GM12878 (cell line): ENCODE results near the gene BBS2. TPM values are rescaled to one million over a fixed set of nuclear protein-coding genes. Genes with fewer than 3 reads are reported as not detected.

Experiments used
- ATAC-seq: fragments of 200-7000 bp; cut with Tn5 transposase; 3 replicates; pipeline ENCODE4 v1.9.1; 2020; ENCODE audit warnings: mild to moderate bottlenecking, moderate library complexity
- BruUV-seq: library from RNA; stranded (reverse); fragments of 400-500 nt; replicated peaks from 2 replicates; lab custom pipeline; 2021; lab: Mats Ljungman, UMichigan
- CTCF ChIA-PET: fragments of 300-600 bp; sonication (Branson Sonifier 250); formaldehyde crosslinking; extraction: SDS; loops from one replicate; lab custom pipeline; 2021; ENCODE audit warnings: inconsistent platforms; lab: Yijun Ruan, JAX
- POLR2A ChIA-PET: fragments of 350-600 bp; formaldehyde crosslinking; extraction: SDS; loops from one replicate; lab custom pipeline; 2021; ENCODE audit warnings: inconsistent platforms; lab: Charles Lee
- RAD21 ChIA-PET: fragments of 300-600 bp; sonication (Branson Sonifier 250); formaldehyde crosslinking; loops from one replicate; lab custom pipeline; 2023; ENCODE audit warnings: antibody characterized with exemption; ENCODE audit not compliant: unreplicated experiment; lab: Charles Lee
- SMC1A ChIA-PET: fragments of 300-600 bp; sonication (Branson Sonifier 250); formaldehyde crosslinking; loops from one replicate; lab custom pipeline; 2023; ENCODE audit not compliant: unreplicated experiment, uncharacterized antibody; lab: Charles Lee
- DNase-seq: peaks from one replicate; pipeline ENCODE4 v3.0.0-alpha.2; 2011; ENCODE audit warnings: low read depth, low spot score
- FAIRE-seq: peaks from 3 replicates; lab custom pipeline; 2011; peaks lifted over from hg19 to GRCh38; lab: Jason Lieb, UNC
- H2AFZ ChIP-seq: 2 replicates; pipeline ENCODE4 v1.6.0; 2011; ENCODE audit warnings: low read depth, low read length, control low read depth; ENCODE audit not compliant: control insufficient read depth
- H3K27ac ChIP-seq: 2 replicates; pipeline ENCODE4 v1.5.1; 2011; ENCODE audit warnings: control low read depth; ENCODE audit not compliant: control insufficient read depth, insufficient read depth
- H3K27me3 ChIP-seq, 2 experiments: replicated peaks in 1 of 2; 2 replicates each; pipeline versions ENCODE4 v1.6.0 to v1.6.1; 2011; ENCODE audit warnings: low read length in 1 of 2; ENCODE audit not compliant: control insufficient read depth in 2 of 2, insufficient read depth in 2 of 2
- H3K36me3 ChIP-seq, 2 experiments: 2 replicates each; pipeline ENCODE4 v1.5.1; 2011; ENCODE audit warnings: low read length in 1 of 2; ENCODE audit not compliant: control insufficient read depth in 2 of 2, insufficient read depth in 2 of 2
- H3K4me1 ChIP-seq: 2 replicates; pipeline ENCODE4 v1.6.1; 2011; ENCODE audit warnings: mild to moderate bottlenecking, low read length, moderate library complexity, mixed read lengths; ENCODE audit not compliant: control insufficient read depth, insufficient read depth
- H3K4me2 ChIP-seq: 2 replicates; pipeline ENCODE4 v1.6.0; 2011; ENCODE audit warnings: control low read depth; ENCODE audit not compliant: control insufficient read depth, insufficient read depth
- H3K4me3 ChIP-seq: fragments of 200-600 bp; sonication (generic); 2 replicates; pipeline ENCODE4 v1.5.1; 2016
- H3K79me2 ChIP-seq: 2 replicates; pipeline ENCODE4 v1.6.0; 2011; ENCODE audit warnings: low read length; ENCODE audit not compliant: control insufficient read depth, insufficient read depth
- H3K9ac ChIP-seq: 2 replicates; pipeline ENCODE4 v1.8.0; 2011; ENCODE audit warnings: low read length, control low read depth, mixed read lengths; ENCODE audit not compliant: control insufficient read depth, insufficient read depth
- H3K9me3 ChIP-seq: replicated peaks from 3 replicates; pipeline ENCODE4 v1.5.1; 2011; ENCODE audit warnings: mild to moderate bottlenecking, low read length; ENCODE audit not compliant: control insufficient read depth, insufficient read depth
- H4K20me1 ChIP-seq: 2 replicates; pipeline ENCODE4 v1.6.0; 2011; ENCODE audit not compliant: control insufficient read depth, insufficient read depth
- ATF3 ChIP-seq: IDR thresholded peaks from 2 replicates; pipeline ENCODE4 v1.6.1; 2011; ENCODE audit warnings: low read depth, mild to moderate bottlenecking, low read length, moderate library complexity, borderline replicate concordance; ENCODE audit errors: extremely low read depth
- BCLAF1 ChIP-seq: fragments of 450-650 bp; IDR thresholded peaks from 2 replicates; pipeline ENCODE4 v1.6.1; 2017; ENCODE audit warnings: antibody characterized with exemption, mild to moderate bottlenecking, moderate library complexity
- BMI1 ChIP-seq: fragments of 450-650 bp; IDR thresholded peaks from 2 replicates; pipeline ENCODE4 v1.6.1; 2016; ENCODE audit warnings: mild to moderate bottlenecking, moderate library complexity, borderline replicate concordance
- FOXM1 ChIP-seq: IDR thresholded peaks from 2 replicates; pipeline ENCODE4 v1.6.1; 2012; ENCODE audit warnings: low read depth, mild to moderate bottlenecking, inconsistent platforms, low read length, moderate library complexity
- HSF1 ChIP-seq: fragments of 150-350 bp; IDR thresholded peaks from 2 replicates; pipeline ENCODE4 v1.6.1; 2014; ENCODE audit warnings: mild to moderate bottlenecking, low read depth, low read length
- IRF4 ChIP-seq: IDR thresholded peaks from 2 replicates; pipeline ENCODE4 v1.6.1; 2011; ENCODE audit warnings: low read depth, low read length
- KAT2A ChIP-seq: conservative IDR thresholded peaks from 2 replicates; pipeline ENCODE4 v1.6.1; 2011; ENCODE audit warnings: low read depth, low read length; ENCODE audit not compliant: control insufficient read depth
- POLR2AphosphoS5 ChIP-seq: IDR thresholded peaks from 2 replicates; pipeline ENCODE4 v1.6.1; 2011; ENCODE audit warnings: mild to moderate bottlenecking, low read length, inconsistent platforms
- RCOR1 ChIP-seq: conservative IDR thresholded peaks from 2 replicates; pipeline ENCODE4 v1.6.1; 2012; ENCODE audit warnings: low read depth, low read length, improper control_type of control experiment
- SIN3A ChIP-seq: IDR thresholded peaks from 2 replicates; pipeline ENCODE4 v1.6.1; 2012; ENCODE audit warnings: low read depth, low read length, improper control_type of control experiment
- SP1 ChIP-seq: IDR thresholded peaks from one replicate; pipeline ENCODE4 v1.6.1; 2011; ENCODE audit warnings: low read depth, low read length
- SUZ12 ChIP-seq: fragments of 200-600 bp; sonication (generic); IDR thresholded peaks from one replicate; pipeline ENCODE4 v1.6.1; 2018; ENCODE audit warnings: antibody characterized with exemption, mild to moderate bottlenecking; ENCODE audit not compliant: unreplicated experiment
- WGBS: methylation state at CpG from one replicate; pipeline ENCODE4 v1.1.6; 2016; ENCODE audit warnings: low lambda C conversion rate; ENCODE audit not compliant: insufficient replicate concordance, insufficient coverage; ENCODE audit errors: missing lambda C conversion rate; 5-methylcytosine and 5-hydroxymethylcytosine counted together
- in situ Hi-C: fragments of 300-500 bp; cut with MboI; formaldehyde crosslinking; loops from 9 replicates; pipeline ENCODE4 v1.14.3; 2018; ENCODE audit warnings: mixed read lengths
- intact Hi-C: fragments of 100-400 bp; cut with micrococcal nuclease; formaldehyde crosslinking; loops from one replicate; pipeline ENCODE4 v1.14.2; 2022; ENCODE audit not compliant: unreplicated experiment
- polyA plus RNA-seq, 11 experiments: library from polyadenylated mRNA; depleted of rRNA in 4 of 11; unstranded in 6 of 11; stranded (reverse) in 5 of 11; fragments of >200 nt; fragmentation: Nextera tagmentation in 4 of 11; fragmentation: Illumina TruSeq in 1 of 11; extraction: Ambion mirVana in 4 of 11; extraction: Trizol in 1 of 11; gene quantifications; 1 replicate in 1 of 11; 2 replicates in 10 of 11; pipeline versions ENCODE4 v1.2.1 to v1.2.3, GENCODE V29; 2011 to 2016; ENCODE audit warnings: inconsistent platforms in 2 of 11, missing spikeins in 2 of 11, low read depth in 1 of 11
- total RNA-seq, 4 experiments: library from RNA; depleted of rRNA in 3 of 4; stranded (reverse); fragments of >200 nt in 3 of 4; fragmentation: Illumina TruSeq in 1 of 4; extraction: Trizol in 1 of 4; gene quantifications; 2 replicates each; pipeline versions ENCODE4 v1.2.1 to v1.2.3, GENCODE V29; 2013 to 2021

Gene BBS2
- total and polyA plus RNA-seq, 10 of the 15 experiments (the other 5 are each of a cell fraction or from before 2014, with no cell fraction given): 4.9 to 38.3 (median 16.4) TPM

GRCh38 chr16:56451753-56452689 is 67.8 kb downstream of the BBS2 start (continued):
- TF ChIP-seq HSF1 (no peak), ATF3 (no peak), FOXM1 (no peak), SIN3A (no peak), BMI1 (no peak)
- TF ChIP-seq, all 136 proteins: peak for 0

- Histone ChIP-seq H3K9me3 (no peaks in the 10 kb centered on the region), H3K79me2 (peaks cover 73% of the 10 kb centered on the region), H3K27me3 (no peaks in the 10 kb centered on the region), H3K36me3 (peaks cover 0 to 15% of the 10 kb centered on the region in 2 experiments; a peak in 2 of 4 replicates), H4K20me1 (no peaks in the 10 kb centered on the region), H2AFZ (peak within 1 kb of the TSS; percentile 88), H3K4me3 (peak within 1 kb of the TSS; percentile 94), H3K27ac (peak within 1 kb of the TSS; percentile 83), H3K9ac (peak within 1 kb of the TSS; percentile 89), H3K4me1 (peaks cover 3% of the 10 kb centered on the region; the same call in 1 of the 2 replicates), H3K4me2 (peak within 1 kb of the TSS; percentile 97)
- intact Hi-C loops (no loop called here), in situ Hi-C loops (no loop called here)
- peak; percentile 97 for ATAC-seq
- RAD21 ChIA-PET: interaction anchor here (0.7 to 1.4 kb wide), 6 partner anchors 12 to 250 kb away, joined by 3 to 11 read pairs (median 3); partner anchors contain the start of gene BBS2
- POLR2A ChIA-PET: interaction anchor here (0.6 to 2.3 kb wide), 6 partner anchors 9 to 95 kb away, joined by 3 to 8 read pairs (median 4); no protein-coding TSS in a partner anchor
- CTCF ChIA-PET: interaction anchor here (0.6 to 1.4 kb wide), 7 partner anchors 9 to 250 kb away, joined by 3 to 8 read pairs (median 4); no protein-coding TSS in a partner anchor
- peak; percentile 89 for FAIRE-seq
- DNase-seq: peak; percentile 93
- SMC1A ChIA-PET: interaction anchor here (0.7 to 1.3 kb wide), 6 partner anchors 22 to 38 kb away, joined by 3 to 8 read pairs (median 4); no protein-coding TSS in a partner anchor
- WGBS: 1% methylated on average over 55 of the region's 56 CpGs
- no TSS peak for BruUV-seq
- TF ChIP-seq SP1: peak; percentile 95
- TF ChIP-seq RCOR1: no peak
- no peak for TF ChIP-seq BCLAF1
- TF ChIP-seq IRF4: no peak
- no peak for TF ChIP-seq SUZ12
- peak; percentile 89 for TF ChIP-seq POLR2AphosphoS5
- no peak for TF ChIP-seq KAT2A
These were observed 68.7 kb downstream of the BBS2 start, which contains the start of the genes NUDT21 and OGFOD1 for GRCh38 chr16:56450986-56451752. Gene NUDT21 (minus strand): TSS chr16:56451332. CDS start chr16:56451202, 130 bp downstream. Gene OGFOD1 (plus strand): TSS chr16:56451554. CDS start chr16:56451613, 59 bp downstream.
